PC-3 (cell line): Measurements from ENCODE around the gene BUD31. TPM values are rescaled to one million over a fixed set of nuclear protein-coding genes. Genes with fewer than 3 reads are reported as not detected.
A peak's percentile ranks its signal among the peaks of the same experiment; 100 is the strongest.

Experiments used
- ATAC-seq: fragments of 200-7000 bp; cut with Tn5 transposase; 2 replicates; pipeline ENCODE4 v1.9.1; 2020; ENCODE audit warnings: mild to moderate bottlenecking, moderate library complexity
- BruUV-seq: library from RNA; stranded (reverse); fragments of 400-500 nt; replicated peaks from 2 replicates; lab custom pipeline; 2021; lab: Mats Ljungman, UMichigan
- CTCF ChIA-PET: fragments of 300-600 bp; sonication (Branson Sonifier 250); formaldehyde crosslinking; loops from one replicate; lab custom pipeline; 2022; ENCODE audit warnings: antibody characterized with exemption; lab: Charles Lee
- POLR2A ChIA-PET: fragments of 300-600 bp; sonication (Branson Sonifier 250); formaldehyde crosslinking; loops from one replicate; lab custom pipeline; 2022; ENCODE audit warnings: antibody characterized with exemption; ENCODE audit not compliant: unreplicated experiment; lab: Charles Lee
- DNase-seq: peaks from one replicate; pipeline ENCODE4 v3.0.0-alpha.2; 2015
- H2AFZ ChIP-seq: fragments of 300-600 bp; sonication (generic); 2 replicates; pipeline ENCODE4 v1.6.0; 2016; ENCODE audit warnings: antibody characterized with exemption, low read length
- H3F3A ChIP-seq: fragments of 300-600 bp; sonication (generic); one replicate; pipeline ENCODE4 v1.6.0; 2017; ENCODE audit warnings: antibody characterized with exemption, low read length, control low read depth, mild to moderate bottlenecking; ENCODE audit not compliant: unreplicated experiment
- H3K27ac ChIP-seq: fragments of 300-600 bp; sonication (generic); 2 replicates; pipeline ENCODE4 v1.5.1; 2016; ENCODE audit warnings: mild to moderate bottlenecking, low read length
- H3K27me3 ChIP-seq: fragments of 300-600 bp; sonication (generic); 2 replicates; pipeline ENCODE4 v1.6.1; 2016; ENCODE audit warnings: low read length, mixed read lengths
- H3K36me3 ChIP-seq: fragments of 300-600 bp; sonication (generic); 2 replicates; pipeline ENCODE4 v1.6.1; 2016; ENCODE audit warnings: low read depth, mixed run types, low read length, mixed read lengths
- H3K4me1 ChIP-seq: fragments of 300-600 bp; sonication (generic); 2 replicates; pipeline ENCODE4 v1.5.1; 2016; ENCODE audit warnings: low read length; ENCODE audit not compliant: insufficient read depth
- H3K4me2 ChIP-seq: fragments of 300-600 bp; sonication (generic); 2 replicates; pipeline ENCODE4 v1.6.0; 2016; ENCODE audit warnings: low read length
- H3K4me3 ChIP-seq: fragments of 300-600 bp; sonication (generic); 2 replicates; pipeline ENCODE4 v1.5.1; 2016; ENCODE audit warnings: mild to moderate bottlenecking, low read length, mixed read lengths
- H3K79me2 ChIP-seq: fragments of 300-600 bp; sonication (generic); 2 replicates; pipeline ENCODE4 v1.6.1; 2017; ENCODE audit warnings: low read length, mixed read lengths
- H3K9ac ChIP-seq: fragments of 300-600 bp; sonication (generic); 2 replicates; pipeline ENCODE4 v1.6.0; 2016; ENCODE audit warnings: mild to moderate bottlenecking, low read length
- H3K9me2 ChIP-seq: fragments of 300-600 bp; sonication (generic); replicated peaks from 2 replicates; pipeline ENCODE4 v1.6.1; 2016; ENCODE audit warnings: mixed run types, low read length, mixed read lengths
- H3K9me3 ChIP-seq: fragments of 300-600 bp; sonication (generic); 2 replicates; pipeline ENCODE4 v1.6.1; 2016; ENCODE audit warnings: low read length, mixed read lengths
- H4K20me1 ChIP-seq: fragments of 300-600 bp; sonication (generic); 2 replicates; pipeline ENCODE4 v1.6.1; 2016; ENCODE audit warnings: low read length, mixed read lengths
- CTCF ChIP-seq: fragments of 300-600 bp; sonication (generic); conservative IDR thresholded peaks from 2 replicates; pipeline ENCODE4 v1.5.1; 2017; ENCODE audit warnings: antibody characterized with exemption, low read depth, mild to moderate bottlenecking, low read length
- EZH2 ChIP-seq: fragments of 300-600 bp; sonication (generic); IDR thresholded peaks from one replicate; pipeline ENCODE4 v1.6.1; 2017; ENCODE audit warnings: antibody characterized with exemption, mild to moderate bottlenecking, low read length; ENCODE audit not compliant: unreplicated experiment
- EZH2phosphoT487 ChIP-seq: fragments of 300-600 bp; sonication (generic); IDR thresholded peaks from 2 replicates; pipeline ENCODE4 v1.6.1; 2018; ENCODE audit warnings: mild to moderate bottlenecking, antibody characterized with exemption, low read length, borderline replicate concordance
- intact Hi-C: fragments of 100-400 bp; cut with micrococcal nuclease; formaldehyde crosslinking; loops from 2 replicates; pipeline ENCODE4 v1.9.0; 2023
- total RNA-seq: library from RNA; depleted of rRNA; stranded (reverse); fragments of >200 nt; gene quantifications from 2 replicates; pipeline ENCODE4 v1.2.3, GENCODE V29; 2014

The BUD31 gene
- total RNA-seq, 1 experiment from 2014 or later = 144 TPM

- Histone ChIP-seq H3K36me3 (peaks cover 33% of the 10 kb centered on the region), H3K9ac (no peak overlapping the region), H3K4me3 (no peak overlapping the region), H3K9me3 (no peaks in the 10 kb centered on the region), H3K27ac (no peak overlapping the region), H3K79me2 (no peaks in the 10 kb centered on the region), H2AFZ (no peak overlapping the region), H3F3A (no peaks in the 10 kb centered on the region), H3K4me1 (no peaks in the 10 kb centered on the region), H4K20me1 (no peaks in the 10 kb centered on the region), H3K4me2 (no peak overlapping the region), H3K27me3 (no peaks in the 10 kb centered on the region), H3K9me2 (no peaks in the 10 kb centered on the region)
- BruUV-seq = no TSS peak
- ChIA-PET CTCF (no interaction called here), POLR2A (no interaction called here)
- ATAC-seq = no peak
- TF ChIP-seq EZH2phosphoT487 = no peak
- TF ChIP-seq EZH2 = no peak
- no peak for TF ChIP-seq CTCF
- no peak for DNase-seq
- intact Hi-C loops = no loop called here
Measured at GRCh38 chr7:99366646-99367045, 42.1 kb upstream of the BUD31 start.

GRCh38 chr7:99368750-99369389, 39.9 kb upstream of the BUD31 start:
- ChIA-PET CTCF (no interaction called here), POLR2A (no interaction called here)
- no peaks in the 10 kb centered on the region for H3K4me1 ChIP-seq
- H4K20me1 ChIP-seq = no peaks in the 10 kb centered on the region
- H3K27ac ChIP-seq = no peak overlapping the region
- no peaks in the 10 kb centered on the region for H3K9me2 ChIP-seq
- H3K27me3 ChIP-seq = no peaks in the 10 kb centered on the region
- H3K9ac ChIP-seq = no peak overlapping the region
- H3K36me3 ChIP-seq = peaks cover 17% of the 10 kb centered on the region
- BruUV-seq = TSS peak; percentile 11
- no peak for DNase-seq
- intact Hi-C loops = no loop called here
- no peak overlapping the region for H3K4me3 ChIP-seq
- H3F3A ChIP-seq = no peaks in the 10 kb centered on the region
- ATAC-seq = peak; percentile 41
- H2AFZ ChIP-seq = no peak overlapping the region
- no peaks in the 10 kb centered on the region for H3K79me2 ChIP-seq
- no peak overlapping the region for H3K4me2 ChIP-seq
- TF ChIP-seq CTCF (no peak), EZH2 (no peak), EZH2phosphoT487 (no peak)
- no peaks in the 10 kb centered on the region for H3K9me3 ChIP-seq

GRCh38 chr7:99369767-99370391, 38.9 kb upstream of the BUD31 start:
- BruUV-seq = no TSS peak
- Histone ChIP-seq H3K79me2 (no peaks in the 10 kb centered on the region), H4K20me1 (no peaks in the 10 kb centered on the region), H3K9me3 (no peaks in the 10 kb centered on the region), H3K27ac (no peak overlapping the region), H3K9me2 (no peaks in the 10 kb centered on the region), H3K4me2 (no peak overlapping the region), H3K4me3 (no peak overlapping the region), H3F3A (no peaks in the 10 kb centered on the region), H3K36me3 (peaks cover 16% of the 10 kb centered on the region), H2AFZ (no peak overlapping the region), H3K27me3 (no peaks in the 10 kb centered on the region), H3K4me1 (no peaks in the 10 kb centered on the region), H3K9ac (no peak overlapping the region)
- DNase-seq = no peak
- CTCF ChIA-PET = interaction anchor here (0.6 kb wide), 1 partner anchor 630 kb away, joined by 10 read pairs; no protein-coding TSS in a partner anchor
- ATAC-seq = no peak
- TF ChIP-seq EZH2phosphoT487 = no peak
- no peak for TF ChIP-seq EZH2
- TF ChIP-seq CTCF = no peak
- POLR2A ChIA-PET = no interaction called here
- intact Hi-C loops = no loop called here
